GM21515 (cell line): Measurements from ENCODE around the gene CLSTN2.

Experiments used
- ATAC-seq: cut with Tn5 transposase; IDR thresholded peaks from one replicate; pipeline ENCODE4 v1.9.1; 2021; ENCODE audit not compliant: unreplicated experiment

CLSTN2 gene

GRCh38 chr3:140051019-140051957 lies 116.3 kb downstream of the CLSTN2 start:
- no peak for ATAC-seq

GRCh38 chr3:140052771-140053702 lies 118.1 kb downstream of the CLSTN2 start:
- no peak for ATAC-seq

- no peak for ATAC-seq
Observed at GRCh38 chr3:140053794-140054193, 118.8 kb downstream of the CLSTN2 start.

GRCh38 chr3:140055092-140055791 lies 120.3 kb downstream of the CLSTN2 start:
- no peak for ATAC-seq

- no peak for ATAC-seq
Observed at GRCh38 chr3:140056047-140056446, 121.1 kb downstream of the CLSTN2 start.

GRCh38 chr3:140061211-140061610 lies 126.2 kb downstream of the CLSTN2 start:
- ATAC-seq, result no peak

- ATAC-seq, result no peak
Observed at GRCh38 chr3:140062461-140062860, 127.5 kb downstream of the CLSTN2 start.

- no peak for ATAC-seq
Observed at GRCh38 chr3:140067487-140067886, 132.5 kb downstream of the CLSTN2 start.

- no peak for ATAC-seq
Observed at GRCh38 chr3:140068494-140069017, 133.6 kb downstream of the CLSTN2 start.

GRCh38 chr3:140073278-140074045 lies 138.5 kb downstream of the CLSTN2 start:
- no peak for ATAC-seq

- ATAC-seq, result no peak
Observed at GRCh38 chr3:140076552-140076951, 141.6 kb downstream of the CLSTN2 start.

- no peak for ATAC-seq
Observed at GRCh38 chr3:140077406-140077805, 142.4 kb downstream of the CLSTN2 start.

GRCh38 chr3:140078343-140078742 lies 143.4 kb downstream of the CLSTN2 start:
- no peak for ATAC-seq

- ATAC-seq, result no peak
Observed at GRCh38 chr3:140078940-140079339, 144.0 kb downstream of the CLSTN2 start.

- no peak for ATAC-seq
Observed at GRCh38 chr3:140081887-140082286, 146.9 kb downstream of the CLSTN2 start.

- ATAC-seq, result no peak
Observed at GRCh38 chr3:140085001-140085400, 150.0 kb downstream of the CLSTN2 start.

GRCh38 chr3:140086642-140087041 lies 151.7 kb downstream of the CLSTN2 start:
- ATAC-seq, result no peak

- ATAC-seq, result no peak
Observed at GRCh38 chr3:140088058-140088457, 153.1 kb downstream of the CLSTN2 start.

- no peak for ATAC-seq
Observed at GRCh38 chr3:140088513-140088912, 153.5 kb downstream of the CLSTN2 start.
